ENCODE data around the gene RNF187.

GRCh38 chr1:228494044-228494353, 6.8 kb downstream of the RNF187 start:
- TF ChIP-seq POLR2AphosphoS5 (IDR thresholded peaks at IDR 0.05; ENCODE audit: low read depth, low read length), result no peak
- TF ChIP-seq, protein P1, sequence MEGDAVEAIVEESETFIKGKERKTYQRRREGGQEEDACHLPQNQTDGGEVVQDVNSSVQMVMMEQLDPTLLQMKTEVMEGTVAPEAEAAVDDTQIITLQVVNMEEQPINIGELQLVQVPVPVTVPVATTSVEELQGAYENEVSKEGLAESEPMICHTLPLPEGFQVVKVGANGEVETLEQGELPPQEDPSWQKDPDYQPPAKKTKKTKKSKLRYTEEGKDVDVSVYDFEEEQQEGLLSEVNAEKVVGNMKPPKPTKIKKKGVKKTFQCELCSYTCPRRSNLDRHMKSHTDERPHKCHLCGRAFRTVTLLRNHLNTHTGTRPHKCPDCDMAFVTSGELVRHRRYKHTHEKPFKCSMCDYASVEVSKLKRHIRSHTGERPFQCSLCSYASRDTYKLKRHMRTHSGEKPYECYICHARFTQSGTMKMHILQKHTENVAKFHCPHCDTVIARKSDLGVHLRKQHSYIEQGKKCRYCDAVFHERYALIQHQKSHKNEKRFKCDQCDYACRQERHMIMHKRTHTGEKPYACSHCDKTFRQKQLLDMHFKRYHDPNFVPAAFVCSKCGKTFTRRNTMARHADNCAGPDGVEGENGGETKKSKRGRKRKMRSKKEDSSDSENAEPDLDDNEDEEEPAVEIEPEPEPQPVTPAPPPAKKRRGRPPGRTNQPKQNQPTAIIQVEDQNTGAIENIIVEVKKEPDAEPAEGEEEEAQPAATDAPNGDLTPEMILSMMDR (IDR thresholded peaks at IDR 0.05), result no peak
- no peak for TF ChIP-seq REST (IDR thresholded peaks at IDR 0.05; ENCODE audit: insufficient read depth in 1 of 2, low read depth in 2 of 2, low read length in 1 of 2)

All from Panc1 (cell line).